SK-N-MC (cell line): ENCODE results near the gene IFT25.

ENCODE experiments used
- EZH2 ChIP-seq: fragments of 200-600 bp; sonication (generic); IDR thresholded peaks from one replicate; pipeline ENCODE4 v1.6.1; 2017; ENCODE audit warnings: antibody characterized with exemption
- POLR2AphosphoS5 ChIP-seq: IDR thresholded peaks from 2 replicates; pipeline ENCODE4 v1.6.1; 2012; ENCODE audit warnings: mild to moderate bottlenecking, low read depth, low read length, borderline replicate concordance

DNA sequence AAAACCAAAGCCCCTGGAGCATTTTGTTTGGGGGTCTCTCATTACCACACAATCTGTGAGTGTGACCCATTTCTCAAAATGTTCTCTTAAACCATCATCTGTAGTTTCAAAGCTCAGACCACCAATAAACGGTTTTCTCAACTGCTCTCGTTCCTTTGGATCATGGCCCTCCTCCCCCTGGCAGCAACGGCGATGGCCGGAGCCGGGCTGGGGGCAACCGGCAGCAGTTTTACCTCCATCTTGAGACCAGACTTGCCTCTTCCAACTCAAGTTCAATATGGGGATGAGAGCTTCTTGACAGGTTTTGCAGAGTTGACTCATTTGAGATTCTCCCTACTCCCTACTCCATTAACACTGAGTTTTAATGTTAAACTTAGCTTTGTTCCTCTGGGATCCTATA is 30.4 kb upstream of the IFT25 start:
- TF ChIP-seq POLR2AphosphoS5: no peak
- TF ChIP-seq EZH2: no peak
